Measurements from ENCODE around the gene GDPD4.

DNA sequence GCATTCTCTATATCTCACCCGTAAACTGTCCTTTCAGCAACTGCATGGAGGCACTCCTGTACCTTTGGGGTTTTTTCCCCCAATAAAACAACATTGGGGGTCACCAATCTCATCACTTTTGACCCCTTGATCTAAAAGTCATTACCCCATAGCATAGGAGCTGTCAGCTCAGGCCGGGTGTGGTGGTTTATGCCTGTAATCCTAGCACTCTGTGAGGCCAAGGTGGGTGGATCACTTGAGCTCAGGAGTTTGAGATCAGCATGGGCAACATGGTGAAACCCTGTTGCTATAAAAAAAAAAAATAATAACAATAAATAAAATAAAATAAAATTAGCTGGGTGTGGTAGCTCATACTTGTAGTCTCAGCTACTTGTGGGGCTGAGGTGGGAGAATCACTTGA is 17.1 kb upstream of the GDPD4 start:
- TF ChIP-seq, protein P1, sequence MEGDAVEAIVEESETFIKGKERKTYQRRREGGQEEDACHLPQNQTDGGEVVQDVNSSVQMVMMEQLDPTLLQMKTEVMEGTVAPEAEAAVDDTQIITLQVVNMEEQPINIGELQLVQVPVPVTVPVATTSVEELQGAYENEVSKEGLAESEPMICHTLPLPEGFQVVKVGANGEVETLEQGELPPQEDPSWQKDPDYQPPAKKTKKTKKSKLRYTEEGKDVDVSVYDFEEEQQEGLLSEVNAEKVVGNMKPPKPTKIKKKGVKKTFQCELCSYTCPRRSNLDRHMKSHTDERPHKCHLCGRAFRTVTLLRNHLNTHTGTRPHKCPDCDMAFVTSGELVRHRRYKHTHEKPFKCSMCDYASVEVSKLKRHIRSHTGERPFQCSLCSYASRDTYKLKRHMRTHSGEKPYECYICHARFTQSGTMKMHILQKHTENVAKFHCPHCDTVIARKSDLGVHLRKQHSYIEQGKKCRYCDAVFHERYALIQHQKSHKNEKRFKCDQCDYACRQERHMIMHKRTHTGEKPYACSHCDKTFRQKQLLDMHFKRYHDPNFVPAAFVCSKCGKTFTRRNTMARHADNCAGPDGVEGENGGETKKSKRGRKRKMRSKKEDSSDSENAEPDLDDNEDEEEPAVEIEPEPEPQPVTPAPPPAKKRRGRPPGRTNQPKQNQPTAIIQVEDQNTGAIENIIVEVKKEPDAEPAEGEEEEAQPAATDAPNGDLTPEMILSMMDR (IDR thresholded peaks at IDR 0.05) = no peak
- TF ChIP-seq POLR2A (IDR thresholded peaks at IDR 0.05) (no peak), POLR2AphosphoS5 (IDR thresholded peaks at IDR 0.05) (no peak)

Data from upper lobe of left lung (tissue), 4 donors.